ENCODE measurements around the gene PLPPR5. TPM values are rescaled to one million over a fixed set of nuclear protein-coding genes. Genes with fewer than 3 reads are reported as not detected.

Gene PLPPR5

DNA sequence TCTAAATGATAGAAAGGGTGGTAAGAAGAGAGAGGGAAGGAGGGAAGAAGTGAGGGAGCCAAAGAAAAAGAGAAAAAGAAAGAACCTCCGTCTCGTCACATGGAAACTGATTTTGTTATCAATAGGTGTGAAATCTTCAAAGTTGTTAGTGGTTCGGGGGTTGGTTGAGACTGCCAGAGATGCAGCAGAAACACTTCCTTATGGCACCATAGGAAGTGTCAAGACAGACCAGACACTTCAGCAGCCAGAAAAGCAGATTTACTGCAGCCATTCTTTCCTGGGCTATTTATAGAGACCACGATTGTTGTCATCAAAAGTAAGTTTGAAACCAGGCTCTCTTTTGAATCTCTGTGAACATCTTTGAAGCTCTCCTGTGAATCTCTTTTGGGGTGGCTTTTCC lies 150.5 kb downstream of the PLPPR5 start:
- H3K23ac ChIP-seq (ENCODE audit: low read depth, low read length, poor library complexity), result no peak overlapping the region
- H2BK15ac ChIP-seq (ENCODE audit: low read length), result no peak overlapping the region
- no peaks in the 10 kb centered on the region for H3K4me1 ChIP-seq (ENCODE audit: control insufficient read depth in 2 of 2, insufficient read depth in 1 of 2, low read depth in 1 of 2, low read length in 2 of 2)
- H3K36me3 ChIP-seq (replicated peaks in 1 of 2; ENCODE audit: control insufficient read depth in 2 of 2, insufficient read depth in 2 of 2, low read length in 2 of 2), result no peaks in the 10 kb centered on the region
- H3K4me3 ChIP-seq (ENCODE audit: low read length in 2 of 2), result no peak overlapping the region
- no peaks in the 10 kb centered on the region for H3K9me3 ChIP-seq (replicated peaks in 1 of 2; ENCODE audit: control insufficient read depth in 2 of 2, insufficient read depth in 1 of 2, low read depth in 1 of 2, low read length in 2 of 2)
- no peak overlapping the region for H2AK5ac ChIP-seq (ENCODE audit: low read depth, low read length)
- no peaks in the 10 kb centered on the region for H3K79me1 ChIP-seq (ENCODE audit: low read depth, low read length)
- H3K14ac ChIP-seq (ENCODE audit: low read length), result no peak overlapping the region
- no peak overlapping the region for H2BK5ac ChIP-seq (ENCODE audit: low read length)
- DNase-seq (ENCODE audit: low spot score), result no peak
- H3K27ac ChIP-seq (replicated peaks; ENCODE audit: low read length), result no peak overlapping the region
- H3K9ac ChIP-seq (ENCODE audit: low read depth, low read length, poor library complexity), result no peak overlapping the region
- H4K8ac ChIP-seq (ENCODE audit: low read depth, low read length), result no peak overlapping the region
- H2BK12ac ChIP-seq (ENCODE audit: low read length), result no peak overlapping the region
- no peaks in the 10 kb centered on the region for H3K27me3 ChIP-seq (ENCODE audit: control insufficient read depth in 3 of 3, insufficient read depth in 3 of 3, low read depth in 1 of 3, low read length in 3 of 3)
- no peak overlapping the region for H3K4ac ChIP-seq (ENCODE audit: low read length)
- H4K91ac ChIP-seq (ENCODE audit: low read depth, low read length, poor library complexity), result no peak overlapping the region
- H2BK120ac ChIP-seq (ENCODE audit: low read depth, low read length), result no peak overlapping the region
- H3K4me2 ChIP-seq (ENCODE audit: insufficient read depth, low read length, poor library complexity, severe bottlenecking), result no peak overlapping the region
- no CpG with 5 or more reads among the region's 4 CpGs for WGBS, 2 donors (ENCODE audit: extremely low coverage in 2 of 2, insufficient read length in 2 of 2, insufficient replicate concordance in 1 of 2)
- no peak overlapping the region for H3K18ac ChIP-seq (ENCODE audit: low read length)
- no peak overlapping the region for H2AFZ ChIP-seq (ENCODE audit: low read length)

- Histone ChIP-seq H3K9me3 (replicated peaks in 1 of 2; ENCODE audit: control insufficient read depth in 2 of 2, insufficient read depth in 1 of 2, low read depth in 1 of 2, low read length in 2 of 2) (no peaks in the 10 kb centered on the region), H2BK120ac (ENCODE audit: low read depth, low read length) (no peak overlapping the region), H3K4me3 (ENCODE audit: low read length in 2 of 2) (no peak overlapping the region), H2BK12ac (ENCODE audit: low read length) (no peak overlapping the region), H3K4me2 (ENCODE audit: insufficient read depth, low read length, poor library complexity, severe bottlenecking) (no peak overlapping the region), H3K23ac (ENCODE audit: low read depth, low read length, poor library complexity) (no peak overlapping the region), H3K36me3 (replicated peaks in 1 of 2; ENCODE audit: control insufficient read depth in 2 of 2, insufficient read depth in 2 of 2, low read length in 2 of 2) (no peaks in the 10 kb centered on the region), H3K4ac (ENCODE audit: low read length) (no peak overlapping the region), H3K27ac (replicated peaks; ENCODE audit: low read length) (no peak overlapping the region), H2AFZ (ENCODE audit: low read length) (no peak overlapping the region), H2BK5ac (ENCODE audit: low read length) (no peak overlapping the region), H3K4me1 (ENCODE audit: control insufficient read depth in 2 of 2, insufficient read depth in 1 of 2, low read depth in 1 of 2, low read length in 2 of 2) (no peaks in the 10 kb centered on the region), H2BK15ac (ENCODE audit: low read length) (no peak overlapping the region), H4K8ac (ENCODE audit: low read depth, low read length) (no peak overlapping the region), H3K18ac (ENCODE audit: low read length) (no peak overlapping the region), H4K91ac (ENCODE audit: low read depth, low read length, poor library complexity) (no peak overlapping the region), H3K14ac (ENCODE audit: low read length) (no peak overlapping the region), H2AK5ac (ENCODE audit: low read depth, low read length) (no peak overlapping the region), H3K79me1 (ENCODE audit: low read depth, low read length) (no peaks in the 10 kb centered on the region), H3K27me3 (ENCODE audit: control insufficient read depth in 3 of 3, insufficient read depth in 3 of 3, low read depth in 1 of 3, low read length in 3 of 3) (no peaks in the 10 kb centered on the region), H3K9ac (ENCODE audit: low read depth, low read length, poor library complexity) (no peak overlapping the region)
- no CpG with 5 or more reads among the region's 1 CpG for WGBS, 2 donors (ENCODE audit: extremely low coverage in 2 of 2, insufficient read length in 2 of 2, insufficient replicate concordance in 1 of 2)
- no peak for DNase-seq (ENCODE audit: low spot score)
Measured at GRCh38 chr1:98849969-98850636, 154.6 kb downstream of the PLPPR5 start.

DNA sequence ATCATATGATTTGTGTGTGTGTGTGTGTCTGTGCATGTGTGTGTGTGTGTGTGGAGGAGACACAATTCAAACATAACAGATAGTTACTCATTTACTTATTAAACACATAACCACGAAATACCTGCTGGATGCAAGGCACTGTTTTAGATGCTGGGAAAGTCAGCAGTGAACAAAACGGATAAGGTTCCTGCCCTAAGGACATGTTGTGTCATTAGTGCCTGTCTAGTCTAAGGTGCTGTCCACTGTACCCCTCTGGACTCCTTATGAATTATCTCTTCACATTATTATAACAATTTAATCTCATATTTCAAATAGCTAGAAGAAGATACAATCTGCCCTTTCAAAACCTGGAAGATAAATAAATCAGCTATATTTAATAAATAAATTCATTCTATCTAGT lies 162.4 kb downstream of the PLPPR5 start:
- no peak overlapping the region for H3K4me3 ChIP-seq (ENCODE audit: low read length in 2 of 2)
- no peak overlapping the region for H3K9ac ChIP-seq (ENCODE audit: low read depth, low read length, poor library complexity)
- no peaks in the 10 kb centered on the region for H3K9me3 ChIP-seq (replicated peaks in 1 of 2; ENCODE audit: control insufficient read depth in 2 of 2, insufficient read depth in 1 of 2, low read depth in 1 of 2, low read length in 2 of 2)
- no peak overlapping the region for H3K14ac ChIP-seq (ENCODE audit: low read length)
- no peak overlapping the region for H2BK5ac ChIP-seq (ENCODE audit: low read length)
- no peaks in the 10 kb centered on the region for H3K4me1 ChIP-seq (ENCODE audit: control insufficient read depth in 2 of 2, insufficient read depth in 1 of 2, low read depth in 1 of 2, low read length in 2 of 2)
- no peaks in the 10 kb centered on the region for H3K36me3 ChIP-seq (replicated peaks in 1 of 2; ENCODE audit: control insufficient read depth in 2 of 2, insufficient read depth in 2 of 2, low read length in 2 of 2)
- no peaks in the 10 kb centered on the region for H3K79me1 ChIP-seq (ENCODE audit: low read depth, low read length)
- H3K4me2 ChIP-seq (ENCODE audit: insufficient read depth, low read length, poor library complexity, severe bottlenecking), result no peak overlapping the region
- no peak overlapping the region for H3K18ac ChIP-seq (ENCODE audit: low read length)
- no peak overlapping the region for H3K23ac ChIP-seq (ENCODE audit: low read depth, low read length, poor library complexity)
- no peak overlapping the region for H2BK15ac ChIP-seq (ENCODE audit: low read length)
- no peak overlapping the region for H3K4ac ChIP-seq (ENCODE audit: low read length)
- no peak overlapping the region for H2AFZ ChIP-seq (ENCODE audit: low read length)
- no peak overlapping the region for H2AK5ac ChIP-seq (ENCODE audit: low read depth, low read length)
- H2BK12ac ChIP-seq (ENCODE audit: low read length), result no peak overlapping the region
- H4K8ac ChIP-seq (ENCODE audit: low read depth, low read length), result no peak overlapping the region
- no peak overlapping the region for H4K91ac ChIP-seq (ENCODE audit: low read depth, low read length, poor library complexity)
- WGBS, 2 donors (ENCODE audit: extremely low coverage in 2 of 2, insufficient read length in 2 of 2, insufficient replicate concordance in 1 of 2), result no CpG with 5 or more reads among the region's 2 CpGs
- H2BK120ac ChIP-seq (ENCODE audit: low read depth, low read length), result no peak overlapping the region
- no peak overlapping the region for H3K27ac ChIP-seq (replicated peaks; ENCODE audit: low read length)
- no peak for DNase-seq (ENCODE audit: low spot score)
- no peaks in the 10 kb centered on the region for H3K27me3 ChIP-seq (ENCODE audit: control insufficient read depth in 3 of 3, insufficient read depth in 3 of 3, low read depth in 1 of 3, low read length in 3 of 3)

Small RNA genes within 50 kb of the gene (small RNA-seq; reads per million reads assigned to genes)
- gene AL445433.1 (ENCODE audit: insufficient read depth), result not detected

Measured in neuronal stem cell (in vitro differentiated cells).